Measurements from ENCODE around the gene EPS8L2. TPM values are rescaled to one million over a fixed set of nuclear protein-coding genes. Genes with fewer than 3 reads are reported as not detected.

EPS8L2 gene
- total and polyA plus RNA-seq, 10 donors: 4.2 to 14.7 (median 7.3) TPM

DNA sequence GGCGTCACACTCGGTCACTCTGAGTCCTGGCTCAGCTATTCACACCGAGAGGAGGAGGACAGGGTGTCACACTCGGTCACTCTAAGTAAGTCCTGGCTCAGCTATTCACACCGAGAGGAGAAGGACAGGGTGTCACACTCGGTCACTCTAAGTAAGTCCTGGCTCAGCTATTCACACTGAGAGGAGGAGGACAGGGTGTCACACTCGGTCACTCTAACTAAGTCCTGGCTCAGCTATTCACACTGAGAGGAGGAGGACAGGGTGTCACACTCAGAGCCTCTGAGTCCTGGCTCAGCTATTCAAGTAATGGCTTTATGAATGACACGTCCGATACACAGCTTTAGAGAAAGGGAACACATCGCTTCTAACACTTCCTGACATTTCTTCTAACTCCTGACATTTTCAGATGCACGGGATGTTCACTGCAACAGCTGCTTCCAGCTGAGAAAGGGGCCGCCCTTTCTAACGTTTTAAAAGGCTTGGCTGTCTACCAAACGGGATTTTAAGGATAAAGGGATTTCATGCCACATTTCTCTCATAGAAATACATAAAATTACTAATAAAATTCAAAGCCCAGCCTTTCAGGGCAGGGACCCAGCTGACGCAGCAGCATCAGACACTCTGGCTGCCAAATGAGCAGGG lies 40.8 kb upstream of the EPS8L2 start:
- Histone ChIP-seq H3K27me3 (replicated peaks in 1 of 7) (no peaks in the 10 kb centered on the region), H3K27ac (peak overlapping the region in 6 of 8 donors; percentile 3 to 60 (median 42)), H3K9me3 (no peaks in the 10 kb centered on the region), H3K4me1 (peaks cover 4 to 31% (median 14%) of the 10 kb centered on the region in 6 donors), H3K4me3 (no peak overlapping the region), H3K36me3 (peaks cover 0 to 87% (median 3%) of the 10 kb centered on the region in 6 donors)
- intact Hi-C loops (cut with DNase I; ENCODE audit: low total_unique reads): no loop called here
- TF ChIP-seq, protein P1, sequence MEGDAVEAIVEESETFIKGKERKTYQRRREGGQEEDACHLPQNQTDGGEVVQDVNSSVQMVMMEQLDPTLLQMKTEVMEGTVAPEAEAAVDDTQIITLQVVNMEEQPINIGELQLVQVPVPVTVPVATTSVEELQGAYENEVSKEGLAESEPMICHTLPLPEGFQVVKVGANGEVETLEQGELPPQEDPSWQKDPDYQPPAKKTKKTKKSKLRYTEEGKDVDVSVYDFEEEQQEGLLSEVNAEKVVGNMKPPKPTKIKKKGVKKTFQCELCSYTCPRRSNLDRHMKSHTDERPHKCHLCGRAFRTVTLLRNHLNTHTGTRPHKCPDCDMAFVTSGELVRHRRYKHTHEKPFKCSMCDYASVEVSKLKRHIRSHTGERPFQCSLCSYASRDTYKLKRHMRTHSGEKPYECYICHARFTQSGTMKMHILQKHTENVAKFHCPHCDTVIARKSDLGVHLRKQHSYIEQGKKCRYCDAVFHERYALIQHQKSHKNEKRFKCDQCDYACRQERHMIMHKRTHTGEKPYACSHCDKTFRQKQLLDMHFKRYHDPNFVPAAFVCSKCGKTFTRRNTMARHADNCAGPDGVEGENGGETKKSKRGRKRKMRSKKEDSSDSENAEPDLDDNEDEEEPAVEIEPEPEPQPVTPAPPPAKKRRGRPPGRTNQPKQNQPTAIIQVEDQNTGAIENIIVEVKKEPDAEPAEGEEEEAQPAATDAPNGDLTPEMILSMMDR (IDR thresholded peaks at IDR 0.05 in 8 of 11, conservative IDR thresholded peaks at IDR 0.05 in 3 of 11): no peak
- no peak for TF ChIP-seq POLR2A (IDR thresholded peaks at IDR 0.05)
- WGBS, 5 donors: 80 to 90% (median 83%) methylated on average over 11 to 15 of the region's 15 CpGs
- DNase-seq: no peak

DNA sequence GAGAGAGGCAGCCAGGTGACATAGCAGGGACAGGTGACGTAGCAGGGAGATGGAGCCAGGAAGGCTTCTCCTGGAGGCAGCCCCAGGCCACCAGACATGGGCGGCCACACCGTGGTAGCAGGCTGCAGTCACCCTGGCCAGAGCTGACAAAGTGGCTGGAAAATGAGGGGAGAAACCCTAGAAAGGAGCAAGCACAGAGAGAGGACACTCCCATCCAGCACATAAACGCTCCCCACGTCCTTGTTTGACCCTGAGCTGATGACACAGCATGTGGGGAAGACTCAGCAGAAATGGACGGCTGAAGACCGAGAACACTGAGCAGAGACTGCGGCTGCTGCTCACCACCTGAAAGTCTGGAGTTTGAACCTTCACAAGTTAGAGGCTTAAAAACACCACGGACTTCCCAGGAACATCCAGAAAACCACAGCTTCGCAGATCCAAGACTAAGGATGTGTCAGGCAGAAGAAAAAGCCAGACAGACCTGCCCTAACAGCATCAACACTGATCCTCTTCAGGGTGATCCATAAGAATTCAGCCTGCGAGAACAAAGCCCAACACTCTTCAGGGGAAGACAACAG lies 40.2 kb upstream of the EPS8L2 start:
- intact Hi-C loops (cut with DNase I; ENCODE audit: low total_unique reads): no loop called here
- peaks cover 4 to 25% (median 11%) of the 10 kb centered on the region in 6 donors for H3K4me1 ChIP-seq
- WGBS, 5 donors: 59 to 79% (median 70%) methylated on average over 11 of the region's 11 CpGs
- no peaks in the 10 kb centered on the region for H3K9me3 ChIP-seq
- H3K4me3 ChIP-seq: no peak overlapping the region
- TF ChIP-seq POLR2AphosphoS5 (IDR thresholded peaks at IDR 0.05): no peak
- TF ChIP-seq, protein P1 (IDR thresholded peaks at IDR 0.05 in 8 of 11, conservative IDR thresholded peaks at IDR 0.05 in 3 of 11): no peak
- no peak for TF ChIP-seq POLR2A (IDR thresholded peaks at IDR 0.05)
- H3K27me3 ChIP-seq (replicated peaks in 1 of 7): no peaks in the 10 kb centered on the region
- peak overlapping the region in 6 of 8 donors; percentile 3 to 60 (median 42) for H3K27ac ChIP-seq
- no peak for DNase-seq
- peaks cover 0 to 87% (median 0%) of the 10 kb centered on the region in 6 donors for H3K36me3 ChIP-seq

DNA sequence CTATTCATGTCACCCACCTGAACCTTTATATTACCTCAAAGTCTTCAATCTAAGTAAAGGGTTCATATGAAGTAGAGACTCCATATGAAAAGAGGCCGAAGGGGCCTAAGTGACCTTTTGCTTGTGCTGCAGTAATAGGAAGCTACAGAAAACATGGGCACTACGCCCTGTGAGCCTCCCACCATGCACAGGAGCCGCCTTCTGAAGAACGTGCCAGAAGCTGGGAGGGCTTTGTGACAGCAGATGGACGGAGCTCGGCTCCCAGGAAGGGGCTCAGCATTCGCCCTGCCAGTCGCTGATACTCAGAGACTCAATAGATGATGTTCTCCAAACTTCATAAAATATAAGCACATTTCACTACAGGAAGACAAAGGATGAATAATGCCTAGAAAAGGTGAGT lies 32.2 kb upstream of the EPS8L2 start:
- Histone ChIP-seq H3K4me3 (no peak overlapping the region), H3K4me1 (no peaks in the 10 kb centered on the region), H3K36me3 (peaks cover 0 to 95% (median 45%) of the 10 kb centered on the region in 6 donors), H3K9me3 (no peaks in the 10 kb centered on the region), H3K27me3 (replicated peaks in 1 of 7) (no peaks in the 10 kb centered on the region), H3K27ac (no peak overlapping the region)
- TF ChIP-seq POLR2AphosphoS5 (IDR thresholded peaks at IDR 0.05): no peak
- TF ChIP-seq, protein P1 (IDR thresholded peaks at IDR 0.05 in 8 of 11, conservative IDR thresholded peaks at IDR 0.05 in 3 of 11): no peak
- intact Hi-C loops (cut with DNase I; ENCODE audit: low total_unique reads): no loop called here
- DNase-seq: no peak
- WGBS, 5 donors: 91 to 97% (median 97%) methylated on average over 8 of the region's 8 CpGs

DNA sequence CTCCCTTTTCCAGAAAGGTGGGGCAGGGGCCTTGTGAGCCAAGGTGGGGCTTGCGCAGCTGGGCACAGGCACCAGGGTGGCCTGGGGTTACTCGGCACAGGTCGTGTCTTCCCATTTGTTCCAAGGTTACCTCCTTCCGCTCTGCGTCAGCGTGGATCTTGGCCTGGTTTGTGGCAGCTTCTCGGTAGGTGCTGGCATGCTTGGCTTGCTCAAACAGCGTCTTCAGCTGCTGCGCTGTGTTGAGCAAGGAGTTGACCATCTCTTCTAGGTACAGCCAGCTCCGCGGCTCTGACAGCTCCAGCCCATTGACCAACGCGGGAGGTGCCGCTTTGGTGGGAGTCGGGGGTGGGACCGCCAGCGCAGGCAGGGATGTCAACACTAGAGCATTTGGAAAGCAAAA lies 31.6 kb upstream of the EPS8L2 start:
- intact Hi-C loops (cut with DNase I; ENCODE audit: low total_unique reads): no loop called here

More for the DNA sequence above, 31.6 kb upstream of the EPS8L2 start:
- 90 to 98% (median 94%) methylated on average over 11 to 17 of the region's 17 CpGs for WGBS, 5 donors
- Histone ChIP-seq H3K9me3 (no peaks in the 10 kb centered on the region), H3K27me3 (replicated peaks in 1 of 7) (no peaks in the 10 kb centered on the region), H3K4me1 (peaks cover 0 to 3% (median under 1%) of the 10 kb centered on the region in 6 donors), H3K27ac (no peak overlapping the region), H3K36me3 (peaks cover 0 to 95% (median 50%) of the 10 kb centered on the region in 6 donors), H3K4me3 (no peak overlapping the region)
- TF ChIP-seq POLR2AphosphoS5 (IDR thresholded peaks at IDR 0.05): no peak
- TF ChIP-seq, protein P1 (IDR thresholded peaks at IDR 0.05 in 8 of 11, conservative IDR thresholded peaks at IDR 0.05 in 3 of 11): no peak
- no peak for DNase-seq

All from spleen (tissue), 11 donors.